HepG2 (cell line): ENCODE results near the gene CLASRP. TPM values are rescaled to one million over a fixed set of nuclear protein-coding genes. Genes with fewer than 3 reads are reported as not detected.
A peak's percentile ranks its signal among the peaks of the same experiment; 100 is the strongest.

Experiments
- KLF9 ChIP-seq: IDR thresholded peaks from 2 replicates; pipeline ENCODE4 v1.6.1; 2016; ENCODE audit warnings: low read depth
- MZF1 ChIP-seq: sonication (generic); formaldehyde crosslinking; IDR thresholded peaks from 2 replicates; pipeline ENCODE4 v1.8.1; 2023; ENCODE audit warnings: mild to moderate bottlenecking, missing genetic modification reagents, borderline replicate concordance
- NFRKB ChIP-seq: fragments of 450-650 bp; IDR thresholded peaks from 2 replicates; pipeline ENCODE4 v1.6.1; 2017
- SKI ChIP-seq: fragments of 450-650 bp; IDR thresholded peaks from one replicate; pipeline ENCODE4 v1.6.1; 2018; ENCODE audit warnings: mild to moderate bottlenecking; ENCODE audit not compliant: partially characterized antibody
- SRF ChIP-seq: IDR thresholded peaks from 2 replicates; pipeline ENCODE4 v1.6.1; 2011; ENCODE audit warnings: mild to moderate bottlenecking, low read depth, low read length, moderate library complexity
- SRSF1 ChIP-seq: fragments of 200-400 bp; formaldehyde crosslinking; optimal IDR thresholded peaks from 2 replicates; pipeline ENCODE3; 2017; ENCODE audit warnings: mild to moderate bottlenecking, low read depth, low read length, moderate library complexity
- TBL1XR1 ChIP-seq: fragments of 150-350 bp; IDR thresholded peaks from 2 replicates; pipeline ENCODE4 v1.6.1; 2014; ENCODE audit warnings: borderline replicate concordance, low read length; ENCODE audit not compliant: partially characterized antibody
- TCF7 ChIP-seq: sonication (generic); IDR thresholded peaks from 2 replicates; pipeline ENCODE4 v1.6.1; 2016; ENCODE audit warnings: antibody characterized with exemption, low read depth
- ZBTB20 ChIP-seq: sonication (generic); formaldehyde crosslinking; IDR thresholded peaks from 2 replicates; pipeline ENCODE4 v1.8.1; 2023; ENCODE audit warnings: missing genetic modification reagents, low read depth, mild to moderate bottlenecking, borderline replicate concordance
- polyA plus RNA-seq, 8 experiments: library from polyadenylated mRNA; depleted of rRNA in 3 of 8; stranded (reverse) in 7 of 8; unstranded in 1 of 8; fragments of >200 nt; fragmentation: Illumina TruSeq in 4 of 8; extraction: Trizol in 4 of 8; gene quantifications; 2 replicates each; pipeline versions ENCODE4 v1.2.1 to v1.2.3, GENCODE V29; 2011 to 2016; ENCODE audit warnings: low read depth in 4 of 8, missing spikeins in 1 of 8, mixed read lengths in 1 of 8; ENCODE audit not compliant: insufficient read depth in 1 of 8
- total RNA-seq, 5 experiments: library from RNA; depleted of rRNA; stranded (reverse); fragments of >200 nt; fragmentation: Illumina TruSeq; extraction: Trizol; gene quantifications; 2 replicates each; pipeline ENCODE4 v1.2.3, GENCODE V29; 2016; ENCODE audit warnings: low read depth in 1 of 5
- TF ChIP-seq, protein P1 (sequence below): sonication (generic); formaldehyde crosslinking; IDR thresholded peaks from one replicate; pipeline ENCODE4 v1.5.1; 2020; ENCODE audit warnings: mild to moderate bottlenecking, missing genetic modification reagents; ENCODE audit errors: not compliant biosample characterization
- TF ChIP-seq, protein P2 (sequence below): sonication (generic); formaldehyde crosslinking; IDR thresholded peaks from 2 replicates; pipeline ENCODE4 v1.4.0; 2020; ENCODE audit warnings: missing genetic modification reagents, borderline replicate concordance

CLASRP gene
- total and polyA plus RNA-seq, 2 of the 13 experiments (the other 11 are each of a cell fraction or from before 2014, with no cell fraction given), result 32.0 to 51.4 TPM

DNA sequence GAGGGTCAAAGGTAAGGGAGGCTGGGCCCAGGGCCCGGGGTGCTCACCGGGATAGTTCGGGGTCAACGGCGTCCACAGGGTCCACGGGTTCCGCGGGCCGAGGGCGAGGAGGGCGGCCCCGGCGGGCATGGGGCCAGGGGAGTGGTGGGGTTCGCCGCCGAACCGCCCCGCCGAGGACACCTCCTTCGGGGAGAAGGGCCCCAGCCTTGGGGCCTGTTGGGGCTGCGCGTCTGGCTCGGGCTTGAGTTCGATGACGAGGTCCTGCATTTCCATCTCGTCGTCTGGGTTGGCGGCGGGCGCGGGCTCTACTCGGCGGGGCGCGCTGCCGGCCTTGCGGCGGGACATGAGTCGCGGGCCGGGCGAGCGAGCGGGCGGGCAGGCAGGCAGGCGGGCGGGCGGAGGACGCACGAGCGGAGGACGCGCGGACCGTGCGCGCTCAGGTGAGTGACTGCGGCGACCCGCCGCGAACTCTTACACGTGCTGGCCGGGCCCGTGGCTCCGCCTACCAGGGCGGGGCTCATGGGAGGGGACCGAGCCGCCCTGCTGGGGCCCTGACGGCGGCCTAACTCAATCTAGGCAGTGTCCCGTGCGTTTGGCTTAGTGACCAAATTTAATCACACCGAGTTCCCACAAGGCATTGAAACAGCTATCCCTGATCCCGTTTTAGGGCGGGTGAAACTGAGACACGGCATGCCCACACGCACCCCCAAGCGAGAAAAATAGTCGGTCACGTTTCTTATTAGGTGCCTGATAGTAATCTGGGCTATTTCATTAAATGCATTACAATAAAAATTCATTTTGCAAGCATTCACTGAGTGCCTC, 37.4 kb downstream of the CLASRP start, which contains the start of gene ZNF296 (continued):
- TF ChIP-seq, protein P1, sequence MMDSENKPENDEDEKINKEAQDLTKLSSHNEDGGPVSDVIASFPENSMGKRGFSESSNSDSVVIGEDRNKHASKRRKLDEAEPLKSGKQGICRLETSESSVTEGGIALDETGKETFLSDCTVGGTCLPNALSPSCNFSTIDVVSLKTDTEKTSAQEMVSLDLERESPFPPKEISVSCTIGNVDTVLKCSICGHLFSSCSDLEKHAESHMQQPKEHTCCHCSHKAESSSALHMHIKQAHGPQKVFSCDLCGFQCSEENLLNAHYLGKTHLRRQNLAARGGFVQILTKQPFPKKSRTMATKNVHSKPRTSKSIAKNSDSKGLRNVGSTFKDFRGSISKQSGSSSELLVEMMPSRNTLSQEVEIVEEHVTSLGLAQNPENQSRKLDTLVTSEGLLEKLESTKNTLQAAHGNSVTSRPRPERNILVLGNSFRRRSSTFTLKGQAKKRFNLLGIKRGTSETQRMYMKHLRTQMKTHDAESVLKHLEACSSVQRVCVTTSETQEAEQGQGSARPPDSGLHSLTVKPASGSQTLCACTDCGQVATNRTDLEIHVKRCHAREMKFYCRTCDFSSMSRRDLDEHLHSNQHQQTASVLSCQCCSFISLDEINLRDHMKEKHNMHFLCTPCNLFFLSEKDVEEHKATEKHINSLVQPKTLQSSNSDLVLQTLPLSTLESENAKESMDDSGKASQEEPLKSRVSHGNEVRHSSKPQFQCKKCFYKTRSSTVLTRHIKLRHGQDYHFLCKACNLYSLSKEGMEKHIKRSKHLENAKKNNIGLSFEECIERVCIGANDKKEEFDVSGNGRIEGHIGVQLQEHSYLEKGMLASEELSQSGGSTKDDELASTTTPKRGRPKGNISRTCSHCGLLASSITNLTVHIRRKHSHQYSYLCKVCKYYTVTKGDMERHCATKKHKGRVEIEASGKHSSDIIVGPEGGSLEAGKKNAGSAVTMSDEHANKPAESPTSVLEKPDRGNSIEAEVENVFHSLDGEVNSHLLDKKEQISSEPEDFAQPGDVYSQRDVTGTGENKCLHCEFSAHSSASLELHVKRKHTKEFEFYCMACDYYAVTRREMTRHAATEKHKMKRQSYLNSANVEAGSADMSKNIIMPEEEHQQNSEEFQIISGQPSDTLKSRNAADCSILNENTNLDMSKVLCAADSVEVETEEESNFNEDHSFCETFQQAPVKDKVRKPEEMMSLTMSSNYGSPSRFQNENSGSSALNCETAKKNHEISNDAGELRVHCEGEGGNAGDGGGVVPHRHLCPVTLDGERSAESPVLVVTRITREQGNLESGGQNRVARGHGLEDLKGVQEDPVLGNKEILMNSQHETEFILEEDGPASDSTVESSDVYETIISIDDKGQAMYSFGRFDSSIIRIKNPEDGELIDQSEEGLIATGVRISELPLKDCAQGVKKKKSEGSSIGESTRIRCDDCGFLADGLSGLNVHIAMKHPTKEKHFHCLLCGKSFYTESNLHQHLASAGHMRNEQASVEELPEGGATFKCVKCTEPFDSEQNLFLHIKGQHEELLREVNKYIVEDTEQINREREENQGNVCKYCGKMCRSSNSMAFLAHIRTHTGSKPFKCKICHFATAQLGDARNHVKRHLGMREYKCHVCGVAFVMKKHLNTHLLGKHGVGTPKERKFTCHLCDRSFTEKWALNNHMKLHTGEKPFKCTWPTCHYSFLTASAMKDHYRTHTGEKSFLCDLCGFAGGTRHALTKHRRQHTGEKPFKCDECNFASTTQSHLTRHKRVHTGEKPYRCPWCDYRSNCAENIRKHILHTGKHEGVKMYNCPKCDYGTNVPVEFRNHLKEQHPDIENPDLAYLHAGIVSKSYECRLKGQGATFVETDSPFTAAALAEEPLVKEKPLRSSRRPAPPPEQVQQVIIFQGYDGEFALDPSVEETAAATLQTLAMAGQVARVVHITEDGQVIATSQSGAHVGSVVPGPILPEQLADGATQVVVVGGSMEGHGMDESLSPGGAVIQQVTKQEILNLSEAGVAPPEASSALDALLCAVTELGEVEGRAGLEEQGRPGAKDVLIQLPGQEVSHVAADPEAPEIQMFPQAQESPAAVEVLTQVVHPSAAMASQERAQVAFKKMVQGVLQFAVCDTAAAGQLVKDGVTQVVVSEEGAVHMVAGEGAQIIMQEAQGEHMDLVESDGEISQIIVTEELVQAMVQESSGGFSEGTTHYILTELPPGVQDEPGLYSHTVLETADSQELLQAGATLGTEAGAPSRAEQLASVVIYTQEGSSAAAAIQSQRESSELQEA (CRISPR knock-in tag), result no peak
- TF ChIP-seq TCF7, result no peak
- no peak for TF ChIP-seq SRSF1
- no peak for TF ChIP-seq MZF1 (CRISPR knock-in tag)
- no peak for TF ChIP-seq TBL1XR1
- TF ChIP-seq NFRKB, result no peak
- TF ChIP-seq SKI, result peak; percentile 40
- no peak for TF ChIP-seq SRF
- TF ChIP-seq KLF9, result no peak
- TF ChIP-seq, protein P2, sequence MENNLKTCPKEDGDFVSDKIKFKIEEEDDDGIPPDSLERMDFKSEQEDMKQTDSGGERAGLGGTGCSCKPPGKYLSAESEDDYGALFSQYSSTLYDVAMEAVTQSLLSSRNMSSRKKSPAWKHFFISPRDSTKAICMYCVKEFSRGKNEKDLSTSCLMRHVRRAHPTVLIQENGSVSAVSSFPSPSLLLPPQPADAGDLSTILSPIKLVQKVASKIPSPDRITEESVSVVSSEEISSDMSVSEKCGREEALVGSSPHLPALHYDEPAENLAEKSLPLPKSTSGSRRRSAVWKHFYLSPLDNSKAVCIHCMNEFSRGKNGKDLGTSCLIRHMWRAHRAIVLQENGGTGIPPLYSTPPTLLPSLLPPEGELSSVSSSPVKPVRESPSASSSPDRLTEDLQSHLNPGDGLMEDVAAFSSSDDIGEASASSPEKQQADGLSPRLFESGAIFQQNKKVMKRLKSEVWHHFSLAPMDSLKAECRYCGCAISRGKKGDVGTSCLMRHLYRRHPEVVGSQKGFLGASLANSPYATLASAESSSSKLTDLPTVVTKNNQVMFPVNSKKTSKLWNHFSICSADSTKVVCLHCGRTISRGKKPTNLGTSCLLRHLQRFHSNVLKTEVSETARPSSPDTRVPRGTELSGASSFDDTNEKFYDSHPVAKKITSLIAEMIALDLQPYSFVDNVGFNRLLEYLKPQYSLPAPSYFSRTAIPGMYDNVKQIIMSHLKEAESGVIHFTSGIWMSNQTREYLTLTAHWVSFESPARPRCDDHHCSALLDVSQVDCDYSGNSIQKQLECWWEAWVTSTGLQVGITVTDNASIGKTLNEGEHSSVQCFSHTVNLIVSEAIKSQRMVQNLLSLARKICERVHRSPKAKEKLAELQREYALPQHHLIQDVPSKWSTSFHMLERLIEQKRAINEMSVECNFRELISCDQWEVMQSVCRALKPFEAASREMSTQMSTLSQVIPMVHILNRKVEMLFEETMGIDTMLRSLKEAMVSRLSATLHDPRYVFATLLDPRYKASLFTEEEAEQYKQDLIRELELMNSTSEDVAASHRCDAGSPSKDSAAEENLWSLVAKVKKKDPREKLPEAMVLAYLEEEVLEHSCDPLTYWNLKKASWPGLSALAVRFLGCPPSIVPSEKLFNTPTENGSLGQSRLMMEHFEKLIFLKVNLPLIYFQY, result 0 out of 2 replicates have a peak, but pooled peaks have one; percentile 27
- TF ChIP-seq ZBTB20 (CRISPR knock-in tag), result no peak
